Naive B cell (primary cell): ENCODE results near the gene HCAR1. TPM values are rescaled to one million over a fixed set of nuclear protein-coding genes. Genes with fewer than 3 reads are reported as not detected.

ENCODE experiments used
- polyA plus RNA-seq, 6 donors: library from polyadenylated mRNA; unstranded; fragments of 300-500 nt; fragmentation: Illumina TruSeq; gene quantifications; one replicate each; pipeline ENCODE4 v1.2.3, GENCODE V29; 2021; ENCODE audit warnings: low read depth in 6 of 6

HCAR1 gene
- polyA plus RNA-seq, 6 donors from 2014 or later = not detected

Other genes with a start within 250 kb of the HCAR1 start
- 10 to 100 TPM in 4 of 6 donors, 1 to 10 TPM in 2; 6.2 to 15.7 (median 12.8) TPM for gene ZCCHC8, start 229.9 kb downstream of the HCAR1 start, polyA plus RNA-seq
- 10 to 100 TPM in 5 of 6 donors, 1 to 10 TPM in 1; 9.4 to 63.8 (median 30.3) TPM for gene RSRC2, start 203.9 kb downstream of the HCAR1 start, polyA plus RNA-seq
- 1 to 10 TPM in 5 of 6 donors, not detected in 1; 2.1 to 6.3 (median 3.7) TPM for gene KNTC1, start 203.6 kb downstream of the HCAR1 start, polyA plus RNA-seq
- gene HCAR2, start 27.5 kb downstream of the HCAR1 start, polyA plus RNA-seq = not detected
- under 1 TPM in 1 of 6 donors, not detected in 5; 0.45 TPM for gene HCAR3, start 14.0 kb downstream of the HCAR1 start, polyA plus RNA-seq
- gene DENR, start 22.0 kb upstream of the HCAR1 start, polyA plus RNA-seq = 100 to 1,000 TPM in 1 of 6 donors, 10 to 100 TPM in 5; 67.0 to 103 (median 79.7) TPM
- 1 to 10 TPM in 3 of 6 donors, under 1 TPM in 2, not detected in 1; 0.19 to 1.8 (median 1.2) TPM for gene CCDC62, start 43.7 kb upstream of the HCAR1 start, polyA plus RNA-seq
- gene HIP1R, start 104.6 kb upstream of the HCAR1 start, polyA plus RNA-seq = 10 to 100 TPM; 33.8 to 91.3 (median 38.4) TPM
- 10 to 100 TPM; 43.4 to 60.9 (median 52.2) TPM for gene VPS37B, start 165.3 kb upstream of the HCAR1 start, polyA plus RNA-seq
- gene ABCB9, start 235.6 kb upstream of the HCAR1 start, polyA plus RNA-seq = under 1 TPM in 5 of 6 donors, not detected in 1; 0.18 to 0.59 (median 0.31) TPM
- gene OGFOD2, start 244.4 kb upstream of the HCAR1 start, polyA plus RNA-seq = 10 to 100 TPM in 5 of 6 donors, 1 to 10 TPM in 1; 9.4 to 20.4 (median 14.2) TPM
- gene ARL6IP4, start 249.8 kb upstream of the HCAR1 start, polyA plus RNA-seq = 100 to 1,000 TPM; 132 to 202 (median 187) TPM